ENCODE results near the gene ZNF860. TPM values are rescaled to one million over a fixed set of nuclear protein-coding genes. Genes with fewer than 3 reads are reported as not detected.
A peak's percentile ranks its signal among the peaks of the same experiment; 100 is the strongest.
"Not testable (repeated sequence)": the region's sequence is repeated elsewhere in the genome, so short reads cannot be mapped to it uniquely, and the experiment has no call there.

ZNF860 gene
- polyA plus RNA-seq, 3 donors = not detected

DNA sequence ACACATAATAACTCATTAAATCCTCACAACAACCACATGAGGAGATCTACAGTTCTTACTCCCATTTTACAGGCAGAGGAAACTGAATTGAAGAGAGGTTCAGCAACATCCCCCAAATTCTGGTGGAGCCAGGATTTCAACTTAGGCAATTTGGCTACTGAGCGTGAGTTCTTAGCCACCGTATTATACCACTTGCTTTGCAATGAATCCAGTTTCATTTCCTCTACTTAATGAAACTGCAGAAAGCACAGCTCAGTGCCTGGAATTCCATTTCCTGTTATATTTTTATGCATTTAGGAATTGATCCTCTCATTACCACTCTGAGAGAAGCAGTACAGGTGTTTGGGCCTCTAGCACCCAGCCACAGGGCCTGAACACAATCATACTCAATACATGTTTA is 4.3 kb downstream of the ZNF860 start:
- peaks cover 18 to 24% of the 10 kb centered on the region in 2 donors for H3K27me3 ChIP-seq (ENCODE audit: control insufficient read depth in 2 of 2, insufficient read depth in 2 of 2, low read length in 2 of 2)
- peak in 2 of 3 donors; percentile 9 to 10 for DNase-seq
- Mint-ChIP-seq H3K27me3 (ENCODE audit: low read depth in 3 of 3) (peaks cover 24 to 27% (median 25%) of the 10 kb centered on the region in 3 donors), H3K9me3 (peaks cover 0 to 10% (median 3%) of the 10 kb centered on the region in 7 donors), H3K36me3 (peaks cover 0 to 3% of the 10 kb centered on the region in 2 donors), H3K27ac (no peak overlapping the region), H3K4me3 (no peak overlapping the region), H3K4me1 (peaks cover 17% of the 10 kb centered on the region)
- no peaks in the 10 kb centered on the region for H3K36me3 ChIP-seq (replicated peaks in 1 of 2; ENCODE audit: control insufficient read depth in 1 of 2, insufficient read depth in 2 of 2, low read length in 2 of 2)
- H3K27ac ChIP-seq (ENCODE audit: low read depth in 1 of 2, low read length in 2 of 2) = no peak overlapping the region
- TF ChIP-seq, protein P1, sequence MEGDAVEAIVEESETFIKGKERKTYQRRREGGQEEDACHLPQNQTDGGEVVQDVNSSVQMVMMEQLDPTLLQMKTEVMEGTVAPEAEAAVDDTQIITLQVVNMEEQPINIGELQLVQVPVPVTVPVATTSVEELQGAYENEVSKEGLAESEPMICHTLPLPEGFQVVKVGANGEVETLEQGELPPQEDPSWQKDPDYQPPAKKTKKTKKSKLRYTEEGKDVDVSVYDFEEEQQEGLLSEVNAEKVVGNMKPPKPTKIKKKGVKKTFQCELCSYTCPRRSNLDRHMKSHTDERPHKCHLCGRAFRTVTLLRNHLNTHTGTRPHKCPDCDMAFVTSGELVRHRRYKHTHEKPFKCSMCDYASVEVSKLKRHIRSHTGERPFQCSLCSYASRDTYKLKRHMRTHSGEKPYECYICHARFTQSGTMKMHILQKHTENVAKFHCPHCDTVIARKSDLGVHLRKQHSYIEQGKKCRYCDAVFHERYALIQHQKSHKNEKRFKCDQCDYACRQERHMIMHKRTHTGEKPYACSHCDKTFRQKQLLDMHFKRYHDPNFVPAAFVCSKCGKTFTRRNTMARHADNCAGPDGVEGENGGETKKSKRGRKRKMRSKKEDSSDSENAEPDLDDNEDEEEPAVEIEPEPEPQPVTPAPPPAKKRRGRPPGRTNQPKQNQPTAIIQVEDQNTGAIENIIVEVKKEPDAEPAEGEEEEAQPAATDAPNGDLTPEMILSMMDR (IDR thresholded peaks at IDR 0.05) = no peak
- H3K4me3 ChIP-seq (replicated peaks in 1 of 3; ENCODE audit: low read depth in 2 of 3, low read length in 3 of 3) = no peak overlapping the region
- peaks cover 17 to 22% of the 10 kb centered on the region in 2 donors for H3K4me1 ChIP-seq (ENCODE audit: control insufficient read depth in 1 of 2, insufficient read depth in 2 of 2, low read length in 2 of 2)
- H3K9me3 ChIP-seq (replicated peaks in 1 of 2; ENCODE audit: control insufficient read depth in 1 of 2, insufficient read depth in 1 of 2, low read length in 2 of 2) = peaks cover 3 to 24% of the 10 kb centered on the region in 2 donors
- no peak overlapping the region for H3K9ac ChIP-seq (ENCODE audit: insufficient read depth, low read length, poor library complexity, severe bottlenecking)
- H3K79me2 ChIP-seq (ENCODE audit: insufficient read depth, low read length) = no peaks in the 10 kb centered on the region
- H2AFZ ChIP-seq (ENCODE audit: insufficient read depth, low read depth, low read length, poor library complexity, severe bottlenecking) = no peak overlapping the region
- no CpG with 5 or more reads among the region's 2 CpGs for WGBS (ENCODE audit: insufficient coverage)
- H4K20me1 ChIP-seq (ENCODE audit: insufficient read depth, low read length) = no peaks in the 10 kb centered on the region
- intact Hi-C loops (cut with micrococcal nuclease) = no loop called here
- H3K4me2 ChIP-seq (replicated peaks; ENCODE audit: extremely low read depth, low read length, poor library complexity, severe bottlenecking) = no peak overlapping the region

DNA sequence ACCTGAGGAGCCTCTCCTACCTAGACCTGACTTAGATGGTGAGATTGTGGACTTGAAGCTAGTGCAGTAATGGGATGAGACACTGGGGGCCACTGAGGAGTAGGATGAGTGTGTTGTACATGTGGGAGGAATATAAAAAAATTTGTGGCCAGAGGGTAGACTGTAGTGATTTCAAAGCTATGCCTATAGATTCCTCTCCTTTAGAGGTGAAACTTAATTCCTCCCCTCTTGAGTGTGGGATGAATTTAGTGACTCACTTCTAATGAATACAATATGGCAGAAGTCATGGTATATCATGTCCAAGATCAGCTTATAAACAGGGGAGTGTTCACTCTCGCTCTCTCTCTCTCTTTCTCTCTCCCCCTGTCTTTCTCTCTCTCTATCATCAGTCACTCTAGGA is 6.7 kb downstream of the ZNF860 start:
- H2AFZ ChIP-seq (ENCODE audit: insufficient read depth, low read depth, low read length, poor library complexity, severe bottlenecking) = no peak overlapping the region
- Mint-ChIP-seq H3K4me1 (peaks cover 10% of the 10 kb centered on the region), H3K9me3 (peaks cover 5 to 21% (median 9%) of the 10 kb centered on the region in 7 donors), H3K27me3 (ENCODE audit: low read depth in 3 of 3) (peaks cover 4 to 7% (median 4%) of the 10 kb centered on the region in 3 donors), H3K27ac (no peak overlapping the region), H3K4me3 (no peak overlapping the region), H3K36me3 (no peaks in the 10 kb centered on the region)
- peaks cover 16 to 18% of the 10 kb centered on the region in 2 donors for H3K9me3 ChIP-seq (replicated peaks in 1 of 2; ENCODE audit: control insufficient read depth in 1 of 2, insufficient read depth in 1 of 2, low read length in 2 of 2)
- H3K4me1 ChIP-seq (ENCODE audit: control insufficient read depth in 1 of 2, insufficient read depth in 2 of 2, low read length in 2 of 2) = peaks cover 10% of the 10 kb centered on the region in 2 donors
- no peak overlapping the region for H3K9ac ChIP-seq (ENCODE audit: insufficient read depth, low read length, poor library complexity, severe bottlenecking)
- no peaks in the 10 kb centered on the region for H3K79me2 ChIP-seq (ENCODE audit: insufficient read depth, low read length)
- no peak for DNase-seq
- intact Hi-C loops (cut with micrococcal nuclease) = no loop called here
- WGBS (ENCODE audit: insufficient coverage) = 100% methylated on average over 1 of the region's 1 CpG
- H3K27ac ChIP-seq (ENCODE audit: low read depth in 1 of 2, low read length in 2 of 2) = no peak overlapping the region
- no peaks in the 10 kb centered on the region for H3K36me3 ChIP-seq (replicated peaks in 1 of 2; ENCODE audit: control insufficient read depth in 1 of 2, insufficient read depth in 2 of 2, low read length in 2 of 2)
- no peak overlapping the region for H3K4me3 ChIP-seq (replicated peaks in 1 of 3; ENCODE audit: low read depth in 2 of 3, low read length in 3 of 3)
- H4K20me1 ChIP-seq (ENCODE audit: insufficient read depth, low read length) = no peaks in the 10 kb centered on the region
- H3K27me3 ChIP-seq (ENCODE audit: control insufficient read depth in 2 of 2, insufficient read depth in 2 of 2, low read length in 2 of 2) = peaks cover 1 to 3% of the 10 kb centered on the region in 2 donors
- no peak overlapping the region for H3K4me2 ChIP-seq (replicated peaks; ENCODE audit: extremely low read depth, low read length, poor library complexity, severe bottlenecking)
- TF ChIP-seq, protein P1 (IDR thresholded peaks at IDR 0.05) = no peak

DNA sequence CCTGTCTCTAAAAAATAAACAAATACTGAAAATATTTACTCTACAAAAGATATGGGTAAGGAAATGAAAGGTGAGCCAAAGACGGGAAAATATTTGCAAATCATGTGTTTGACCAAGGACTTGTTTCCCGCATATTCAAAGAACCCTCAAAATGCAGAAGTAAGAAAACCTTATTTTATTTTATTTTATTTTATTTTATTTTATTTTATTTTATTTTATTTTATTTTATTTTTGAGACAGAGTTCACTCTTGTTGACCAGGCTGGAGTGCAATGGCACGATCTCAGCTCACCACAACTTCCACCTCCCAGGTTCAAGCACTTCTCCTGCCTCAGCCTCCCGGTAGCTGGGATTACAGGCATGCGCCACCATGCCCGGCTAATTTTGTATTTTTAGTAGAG is 11.4 kb downstream of the ZNF860 start:
- H3K4me1 ChIP-seq (ENCODE audit: control insufficient read depth in 1 of 2, insufficient read depth in 2 of 2, low read length in 2 of 2); H3K9ac ChIP-seq (ENCODE audit: insufficient read depth, low read length, poor library complexity, severe bottlenecking); H3K4me2 ChIP-seq (replicated peaks; ENCODE audit: extremely low read depth, low read length, poor library complexity, severe bottlenecking); H3K36me3 Mint-ChIP-seq; H3K4me1 Mint-ChIP-seq; H3K27me3 ChIP-seq (ENCODE audit: control insufficient read depth in 2 of 2, insufficient read depth in 2 of 2, low read length in 2 of 2); H3K4me3 ChIP-seq (replicated peaks in 1 of 3; ENCODE audit: low read depth in 2 of 3, low read length in 3 of 3); H3K27me3 Mint-ChIP-seq (ENCODE audit: low read depth in 3 of 3); H2AFZ ChIP-seq (ENCODE audit: insufficient read depth, low read depth, low read length, poor library complexity, severe bottlenecking); DNase-seq; intact Hi-C loops (cut with micrococcal nuclease); H3K27ac Mint-ChIP-seq; H3K27ac ChIP-seq (ENCODE audit: low read depth in 1 of 2, low read length in 2 of 2); H3K4me3 Mint-ChIP-seq; H3K36me3 ChIP-seq (replicated peaks in 1 of 2; ENCODE audit: control insufficient read depth in 1 of 2, insufficient read depth in 2 of 2, low read length in 2 of 2); H4K20me1 ChIP-seq (ENCODE audit: insufficient read depth, low read length); H3K79me2 ChIP-seq (ENCODE audit: insufficient read depth, low read length): not testable (repeated sequence)
- no CpG with 5 or more reads among the region's 6 CpGs for WGBS (ENCODE audit: insufficient coverage)
- peaks cover 10 to 32% (median 22%) of the 10 kb centered on the region in 7 donors for H3K9me3 Mint-ChIP-seq
- peaks cover 18 to 22% of the 10 kb centered on the region in 2 donors for H3K9me3 ChIP-seq (replicated peaks in 1 of 2; ENCODE audit: control insufficient read depth in 1 of 2, insufficient read depth in 1 of 2, low read length in 2 of 2)

Measured in CD14-positive monocyte (primary cell).